ENCODE results near the gene CAAP1. TPM values are rescaled to one million over a fixed set of nuclear protein-coding genes. Genes with fewer than 3 reads are reported as not detected.

The CAAP1 gene
- total and polyA plus RNA-seq, 2 of the 13 experiments (the other 11 are each of a cell fraction or from before 2014, with no cell fraction given): 10.9 to 40.2 TPM

DNA sequence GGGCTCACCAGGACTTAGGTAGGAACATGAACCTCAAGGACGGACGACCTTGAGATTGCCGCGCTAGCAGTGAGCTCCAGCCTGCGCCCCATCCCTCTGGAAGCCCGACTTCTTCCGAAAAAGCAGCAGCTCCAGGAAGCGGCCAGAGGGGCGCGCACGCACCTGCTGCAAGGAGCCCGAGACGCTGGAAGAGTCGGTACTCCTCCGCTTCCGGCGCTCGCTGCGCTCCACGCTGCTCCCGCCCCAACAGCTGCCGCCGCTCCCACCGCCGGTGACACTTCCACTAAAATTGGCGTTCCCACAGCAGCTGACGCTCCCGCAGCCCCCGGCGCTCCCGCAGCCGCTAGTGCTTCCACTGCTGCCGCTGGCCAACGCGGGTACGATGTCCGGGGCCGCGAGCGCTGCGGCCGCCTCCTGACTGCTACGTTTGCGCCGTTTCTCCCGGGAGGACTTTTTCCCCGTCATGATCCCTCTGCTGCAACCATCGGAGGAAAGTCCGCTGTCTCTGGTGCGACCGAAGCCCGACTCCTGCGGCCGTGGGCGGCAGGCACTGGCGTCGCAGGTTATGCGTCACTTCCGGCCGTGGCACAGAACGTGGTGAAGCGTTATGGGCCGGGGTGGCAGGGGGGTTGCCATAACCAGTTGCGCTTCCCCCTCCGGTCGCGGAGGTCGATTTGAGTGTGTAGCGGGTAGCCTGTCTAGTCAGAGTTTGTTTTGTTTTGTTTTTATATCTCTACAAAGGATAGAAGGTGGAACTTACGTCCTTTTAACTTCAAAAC lies at the start of gene CAAP1 (continued):
- TF ChIP-seq, protein P1, sequence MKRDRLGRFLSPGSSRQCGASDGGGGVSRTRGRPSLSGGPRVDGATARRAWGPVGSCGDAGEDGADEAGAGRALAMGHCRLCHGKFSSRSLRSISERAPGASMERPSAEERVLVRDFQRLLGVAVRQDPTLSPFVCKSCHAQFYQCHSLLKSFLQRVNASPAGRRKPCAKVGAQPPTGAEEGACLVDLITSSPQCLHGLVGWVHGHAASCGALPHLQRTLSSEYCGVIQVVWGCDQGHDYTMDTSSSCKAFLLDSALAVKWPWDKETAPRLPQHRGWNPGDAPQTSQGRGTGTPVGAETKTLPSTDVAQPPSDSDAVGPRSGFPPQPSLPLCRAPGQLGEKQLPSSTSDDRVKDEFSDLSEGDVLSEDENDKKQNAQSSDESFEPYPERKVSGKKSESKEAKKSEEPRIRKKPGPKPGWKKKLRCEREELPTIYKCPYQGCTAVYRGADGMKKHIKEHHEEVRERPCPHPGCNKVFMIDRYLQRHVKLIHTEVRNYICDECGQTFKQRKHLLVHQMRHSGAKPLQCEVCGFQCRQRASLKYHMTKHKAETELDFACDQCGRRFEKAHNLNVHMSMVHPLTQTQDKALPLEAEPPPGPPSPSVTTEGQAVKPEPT (CRISPR knock-in tag; IDR thresholded peaks at IDR 0.05; ENCODE audit: low read depth): no peak
- TF ChIP-seq ZFP1 (CRISPR knock-in tag; IDR thresholded peaks at IDR 0.05): peak; percentile 56; the same call in 1 of the 2 replicates
- TF ChIP-seq ZNF468 (CRISPR knock-in tag; IDR thresholded peaks at IDR 0.05): 0 out of 2 replicates have a peak, but pooled peaks have one; percentile 62
- TF ChIP-seq, protein P2, sequence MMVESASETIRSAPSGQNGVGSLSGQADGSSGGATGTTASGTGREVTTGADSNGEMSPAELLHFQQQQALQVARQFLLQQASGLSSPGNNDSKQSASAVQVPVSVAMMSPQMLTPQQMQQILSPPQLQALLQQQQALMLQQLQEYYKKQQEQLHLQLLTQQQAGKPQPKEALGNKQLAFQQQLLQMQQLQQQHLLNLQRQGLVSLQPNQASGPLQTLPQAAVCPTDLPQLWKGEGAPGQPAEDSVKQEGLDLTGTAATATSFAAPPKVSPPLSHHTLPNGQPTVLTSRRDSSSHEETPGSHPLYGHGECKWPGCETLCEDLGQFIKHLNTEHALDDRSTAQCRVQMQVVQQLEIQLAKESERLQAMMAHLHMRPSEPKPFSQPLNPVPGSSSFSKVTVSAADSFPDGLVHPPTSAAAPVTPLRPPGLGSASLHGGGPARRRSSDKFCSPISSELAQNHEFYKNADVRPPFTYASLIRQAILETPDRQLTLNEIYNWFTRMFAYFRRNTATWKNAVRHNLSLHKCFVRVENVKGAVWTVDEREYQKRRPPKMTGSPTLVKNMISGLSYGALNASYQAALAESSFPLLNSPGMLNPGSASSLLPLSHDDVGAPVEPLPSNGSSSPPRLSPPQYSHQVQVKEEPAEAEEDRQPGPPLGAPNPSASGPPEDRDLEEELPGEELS (CRISPR knock-in tag; IDR thresholded peaks at IDR 0.05): peak; percentile 59
- TF ChIP-seq ZMYM4 (CRISPR knock-in tag; IDR thresholded peaks at IDR 0.05): peak; percentile 97
- 0 out of 2 replicates have a peak, but pooled peaks have one; percentile 28 for TF ChIP-seq ZNF256 (CRISPR knock-in tag; conservative IDR thresholded peaks at IDR 0.05)
- peak; percentile 93 for TF ChIP-seq ZNF781 (CRISPR knock-in tag; IDR thresholded peaks at IDR 0.05; ENCODE audit: borderline replicate concordance, not compliant biosample characterization)
- TF ChIP-seq, protein P3, sequence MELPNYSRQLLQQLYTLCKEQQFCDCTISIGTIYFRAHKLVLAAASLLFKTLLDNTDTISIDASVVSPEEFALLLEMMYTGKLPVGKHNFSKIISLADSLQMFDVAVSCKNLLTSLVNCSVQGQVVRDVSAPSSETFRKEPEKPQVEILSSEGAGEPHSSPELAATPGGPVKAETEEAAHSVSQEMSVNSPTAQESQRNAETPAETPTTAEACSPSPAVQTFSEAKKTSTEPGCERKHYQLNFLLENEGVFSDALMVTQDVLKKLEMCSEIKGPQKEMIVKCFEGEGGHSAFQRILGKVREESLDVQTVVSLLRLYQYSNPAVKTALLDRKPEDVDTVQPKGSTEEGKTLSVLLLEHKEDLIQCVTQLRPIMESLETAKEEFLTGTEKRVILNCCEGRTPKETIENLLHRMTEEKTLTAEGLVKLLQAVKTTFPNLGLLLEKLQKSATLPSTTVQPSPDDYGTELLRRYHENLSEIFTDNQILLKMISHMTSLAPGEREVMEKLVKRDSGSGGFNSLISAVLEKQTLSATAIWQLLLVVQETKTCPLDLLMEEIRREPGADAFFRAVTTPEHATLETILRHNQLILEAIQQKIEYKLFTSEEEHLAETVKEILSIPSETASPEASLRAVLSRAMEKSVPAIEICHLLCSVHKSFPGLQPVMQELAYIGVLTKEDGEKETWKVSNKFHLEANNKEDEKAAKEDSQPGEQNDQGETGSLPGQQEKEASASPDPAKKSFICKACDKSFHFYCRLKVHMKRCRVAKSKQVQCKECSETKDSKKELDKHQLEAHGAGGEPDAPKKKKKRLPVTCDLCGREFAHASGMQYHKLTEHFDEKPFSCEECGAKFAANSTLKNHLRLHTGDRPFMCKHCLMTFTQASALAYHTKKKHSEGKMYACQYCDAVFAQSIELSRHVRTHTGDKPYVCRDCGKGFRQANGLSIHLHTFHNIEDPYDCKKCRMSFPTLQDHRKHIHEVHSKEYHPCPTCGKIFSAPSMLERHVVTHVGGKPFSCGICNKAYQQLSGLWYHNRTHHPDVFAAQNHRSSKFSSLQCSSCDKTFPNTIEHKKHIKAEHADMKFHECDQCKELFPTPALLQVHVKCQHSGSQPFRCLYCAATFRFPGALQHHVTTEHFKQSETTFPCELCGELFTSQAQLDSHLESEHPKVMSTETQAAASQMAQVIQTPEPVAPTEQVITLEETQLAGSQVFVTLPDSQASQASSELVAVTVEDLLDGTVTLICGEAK (IDR thresholded peaks at IDR 0.05): peak; percentile 62
- TF ChIP-seq, protein P3 (CRISPR knock-in tag; IDR thresholded peaks at IDR 0.05): peak; percentile 87
- 0 out of 2 replicates have a peak, but pooled peaks have one; percentile 12 for TF ChIP-seq BCL6 (CRISPR knock-in tag; IDR thresholded peaks at IDR 0.05)
- no peak for TF ChIP-seq BRCA1 (CRISPR knock-in tag; IDR thresholded peaks at IDR 0.05)
- no peak for TF ChIP-seq NFIB (CRISPR knock-in tag; IDR thresholded peaks at IDR 0.05; ENCODE audit: borderline replicate concordance)
- TF ChIP-seq SYNCRIP (IDR thresholded peaks at IDR 0.05; ENCODE audit: insufficient read depth, low read depth, low read length): no peak
